CD4-positive, alpha-beta T cell (primary cell): Measurements from ENCODE around the gene FARP1. TPM values are rescaled to one million over a fixed set of nuclear protein-coding genes. Genes with fewer than 3 reads are reported as not detected.

ENCODE experiments used
- ATAC-seq: fragments of 200-7000 bp; cut with Tn5 transposase; one replicate; pipeline ENCODE4 v1.10.0; 2022; ENCODE audit warnings: mild to moderate bottlenecking; ENCODE audit not compliant: poor library complexity
- CTCF ChIA-PET: fragments of 350-600 bp; sonication (Branson Sonifier 250); formaldehyde crosslinking; loops from one replicate; lab custom pipeline; 2021; ENCODE audit warnings: antibody characterized with exemption, inconsistent platforms; lab: Charles Lee
- POLR2A ChIA-PET: fragments of 350-600 bp; sonication (Branson Sonifier 250); formaldehyde crosslinking; loops from one replicate; lab custom pipeline; 2021; ENCODE audit warnings: antibody characterized with exemption, inconsistent platforms; lab: Charles Lee
- DNase-seq, 14 experiments: peaks; one replicate each; pipeline ENCODE4 v3.0.0-alpha.2; 2013 to 2020; ENCODE audit warnings: mixed read lengths in 2 of 14
- H3K27ac ChIP-seq, 2 donors: one replicate each; pipeline versions ENCODE4 v1.5.1 to v1.7.0; 2013; ENCODE audit warnings: low read length in 2 of 2, low read depth in 1 of 2, mild to moderate bottlenecking in 1 of 2
- H3K27me3 ChIP-seq, 2 experiments: 1 replicate in 1 of 2; 2 replicates in 1 of 2; pipeline versions ENCODE4 v1.6.1 to v1.7.0; 2013; ENCODE audit warnings: low read length in 2 of 2, control low read depth in 1 of 2, mild to moderate bottlenecking in 1 of 2, moderate library complexity in 1 of 2; ENCODE audit not compliant: insufficient read depth in 2 of 2, control insufficient read depth in 1 of 2
- H3K36me3 ChIP-seq: one replicate; pipeline ENCODE4 v1.6.1; 2013; ENCODE audit warnings: low read length, control low read depth; ENCODE audit not compliant: insufficient read depth
- H3K4me1 ChIP-seq: one replicate; pipeline ENCODE4 v1.6.1; 2013; ENCODE audit warnings: low read length, control low read depth; ENCODE audit not compliant: insufficient read depth
- H3K4me3 ChIP-seq: one replicate; pipeline ENCODE4 v1.5.1; 2013; ENCODE audit warnings: mild to moderate bottlenecking, low read length, moderate library complexity
- H3K9me3 ChIP-seq, 2 experiments: 1 replicate in 1 of 2; 2 replicates in 1 of 2; pipeline versions ENCODE4 v1.6.1 to v1.7.0; 2013; ENCODE audit warnings: low read length in 2 of 2, mild to moderate bottlenecking in 2 of 2, control low read depth in 1 of 2, moderate library complexity in 1 of 2; ENCODE audit not compliant: control insufficient read depth in 1 of 2, insufficient read depth in 1 of 2
- H3K27ac Mint-ChIP-seq: one replicate; pipeline ENCODE4 v1.8.0; 2020; ENCODE audit warnings: mixed read lengths
- H3K27me3 Mint-ChIP-seq: one replicate; pipeline ENCODE4 v1.8.0; 2021; ENCODE audit warnings: mixed read lengths
- H3K36me3 Mint-ChIP-seq: one replicate; pipeline ENCODE4 v1.8.0; 2021; ENCODE audit warnings: low read depth, mixed read lengths
- H3K4me1 Mint-ChIP-seq: one replicate; pipeline ENCODE4 v1.8.0; 2021; ENCODE audit warnings: low read depth, mixed read lengths
- H3K4me3 Mint-ChIP-seq: one replicate; pipeline ENCODE4 v1.8.0; 2020; ENCODE audit warnings: mild to moderate bottlenecking, mixed read lengths
- H3K9me3 Mint-ChIP-seq: one replicate; pipeline ENCODE4 v1.8.0; 2020; ENCODE audit warnings: mixed read lengths
- intact Hi-C, 2 experiments: fragments of 100-400 bp; cut with DNase I in 1 of 2; cut with micrococcal nuclease in 1 of 2; formaldehyde crosslinking; loops; one replicate each; pipeline versions ENCODE4 v1.15.1 to v1.9.0; 2023 to 2025; cut with DNase I, micrococcal nuclease
- total RNA-seq, 174 experiments: library from RNA in 2 of 174; stranded (reverse) in 2 of 174; gene quantifications; one replicate each; pipeline ENCODE4 v1.2.3 and lab custom pipeline; 2021 to 2026
- TF ChIP-seq, protein P1 (sequence below): fragments of 200-600 bp; IDR thresholded peaks from one replicate; pipeline ENCODE4 v1.8.0; 2022; ENCODE audit warnings: antibody characterized with exemption, mild to moderate bottlenecking

FARP1 gene
- total RNA-seq, 2 experiments from 2014 or later, result 0.30 TPM; not detected in 1

DNA sequence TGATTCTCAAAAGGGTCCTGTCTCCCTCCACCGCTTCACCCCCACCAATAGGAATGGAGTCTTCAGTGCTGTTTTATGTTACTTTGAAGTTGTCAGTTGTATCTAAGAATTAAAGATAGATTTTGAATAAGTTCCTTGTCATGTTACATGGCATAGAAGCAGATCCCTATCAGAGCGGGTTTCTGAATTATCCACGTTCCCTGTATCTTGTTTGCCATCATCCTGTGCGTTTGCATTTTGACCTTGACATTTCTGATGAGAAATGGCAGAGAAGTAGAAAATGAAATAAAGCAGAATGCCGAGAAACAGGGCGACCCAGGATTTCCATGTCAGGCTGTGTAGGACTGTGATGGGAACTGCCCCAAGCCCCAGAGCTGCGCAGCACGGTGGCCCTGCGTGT lies 154.9 kb downstream of the FARP1 start:
- Histone ChIP-seq H3K36me3 (no peaks in the 10 kb centered on the region), H3K27me3 (no peaks in the 10 kb centered on the region), H3K4me1 (no peaks in the 10 kb centered on the region), H3K4me3 (no peak overlapping the region), H3K9me3 (no peaks in the 10 kb centered on the region), H3K27ac (no peak overlapping the region)
- Mint-ChIP-seq H3K27me3 (peaks cover 20% of the 10 kb centered on the region), H3K4me3 (no peak overlapping the region), H3K9me3 (no peaks in the 10 kb centered on the region), H3K4me1 (no peaks in the 10 kb centered on the region), H3K36me3 (no peaks in the 10 kb centered on the region), H3K27ac (no peak overlapping the region)
- ATAC-seq (no peak), DNase-seq (no peak)
- intact Hi-C loops, result no loop called here
- CTCF ChIA-PET, result no interaction called here
- POLR2A ChIA-PET, result no interaction called here
- TF ChIP-seq, protein P1, sequence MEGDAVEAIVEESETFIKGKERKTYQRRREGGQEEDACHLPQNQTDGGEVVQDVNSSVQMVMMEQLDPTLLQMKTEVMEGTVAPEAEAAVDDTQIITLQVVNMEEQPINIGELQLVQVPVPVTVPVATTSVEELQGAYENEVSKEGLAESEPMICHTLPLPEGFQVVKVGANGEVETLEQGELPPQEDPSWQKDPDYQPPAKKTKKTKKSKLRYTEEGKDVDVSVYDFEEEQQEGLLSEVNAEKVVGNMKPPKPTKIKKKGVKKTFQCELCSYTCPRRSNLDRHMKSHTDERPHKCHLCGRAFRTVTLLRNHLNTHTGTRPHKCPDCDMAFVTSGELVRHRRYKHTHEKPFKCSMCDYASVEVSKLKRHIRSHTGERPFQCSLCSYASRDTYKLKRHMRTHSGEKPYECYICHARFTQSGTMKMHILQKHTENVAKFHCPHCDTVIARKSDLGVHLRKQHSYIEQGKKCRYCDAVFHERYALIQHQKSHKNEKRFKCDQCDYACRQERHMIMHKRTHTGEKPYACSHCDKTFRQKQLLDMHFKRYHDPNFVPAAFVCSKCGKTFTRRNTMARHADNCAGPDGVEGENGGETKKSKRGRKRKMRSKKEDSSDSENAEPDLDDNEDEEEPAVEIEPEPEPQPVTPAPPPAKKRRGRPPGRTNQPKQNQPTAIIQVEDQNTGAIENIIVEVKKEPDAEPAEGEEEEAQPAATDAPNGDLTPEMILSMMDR, result no peak

DNA sequence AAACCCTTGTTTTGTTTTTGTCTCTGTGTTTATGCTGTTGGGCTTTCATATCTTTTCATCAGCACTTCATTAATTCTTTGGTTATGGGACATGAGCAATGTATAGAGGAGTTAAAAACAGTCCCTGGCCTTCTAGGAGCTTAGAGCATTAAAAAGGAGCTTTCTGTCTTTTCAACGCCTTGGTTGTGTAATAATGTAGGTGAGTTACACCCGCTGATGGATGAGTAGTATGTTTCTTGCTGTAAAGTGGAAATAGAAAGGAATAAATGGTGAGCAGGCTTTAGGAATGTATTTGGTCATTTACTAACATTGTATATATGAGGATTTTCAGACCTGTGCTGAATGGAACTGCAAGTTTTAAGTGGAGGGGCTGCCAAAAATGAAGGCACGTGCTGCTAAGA lies 155.7 kb downstream of the FARP1 start:
- DNase-seq (no peak), ATAC-seq (no peak)
- Histone ChIP-seq H3K4me3 (no peak overlapping the region), H3K27ac (no peak overlapping the region), H3K27me3 (no peaks in the 10 kb centered on the region), H3K36me3 (no peaks in the 10 kb centered on the region), H3K4me1 (no peaks in the 10 kb centered on the region), H3K9me3 (no peaks in the 10 kb centered on the region)
- TF ChIP-seq, protein P1, result no peak
- Mint-ChIP-seq H3K36me3 (no peaks in the 10 kb centered on the region), H3K4me3 (no peak overlapping the region), H3K4me1 (no peaks in the 10 kb centered on the region), H3K27me3 (peaks cover 20% of the 10 kb centered on the region), H3K27ac (no peak overlapping the region), H3K9me3 (no peaks in the 10 kb centered on the region)
- CTCF ChIA-PET, result no interaction called here
- POLR2A ChIA-PET, result no interaction called here
- intact Hi-C loops, result no loop called here

DNA sequence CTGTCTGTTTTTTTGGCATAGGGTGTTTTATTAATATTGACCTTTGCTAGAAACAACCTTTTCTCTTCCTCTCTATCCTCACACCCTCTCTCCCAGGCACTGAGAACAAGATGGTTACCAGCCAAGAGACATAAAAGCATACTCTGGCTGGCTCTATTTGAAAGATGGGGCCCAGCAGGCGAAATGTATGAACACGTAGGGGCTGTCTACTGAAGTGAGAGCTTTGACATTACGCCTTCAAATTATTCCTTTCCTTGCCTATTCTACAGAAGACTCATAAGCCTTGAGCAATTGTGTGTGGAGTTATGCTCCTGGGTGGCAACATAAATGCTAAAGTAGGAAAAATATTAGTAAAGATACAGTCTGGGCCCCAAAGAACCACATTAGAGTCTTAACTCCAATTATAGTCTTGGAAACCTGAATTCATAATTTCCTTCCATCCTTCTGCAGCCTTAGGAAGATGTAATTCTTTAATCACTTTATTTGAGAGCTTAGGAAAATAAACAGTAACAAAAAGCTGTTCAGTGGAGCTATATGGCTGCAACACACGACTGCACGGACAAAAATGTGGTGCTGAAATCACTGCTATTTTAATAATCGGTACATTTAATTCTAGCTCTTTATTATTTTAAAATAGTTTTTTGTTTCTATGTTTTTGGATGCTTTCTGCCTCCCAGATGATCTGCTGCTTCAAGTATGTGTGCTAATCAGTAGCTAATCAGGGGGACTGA lies 156.5 kb downstream of the FARP1 start:
- peaks cover 20% of the 10 kb centered on the region for H3K27me3 Mint-ChIP-seq
- H3K36me3 ChIP-seq, result no peaks in the 10 kb centered on the region
- POLR2A ChIA-PET, result no interaction called here
- H3K4me1 Mint-ChIP-seq, result no peaks in the 10 kb centered on the region
- no peaks in the 10 kb centered on the region for H3K9me3 ChIP-seq
- no peak overlapping the region for H3K4me3 Mint-ChIP-seq
- H3K4me3 ChIP-seq, result no peak overlapping the region
- no peaks in the 10 kb centered on the region for H3K27me3 ChIP-seq
- H3K27ac ChIP-seq, result no peak overlapping the region
- TF ChIP-seq, protein P1, result no peak
- H3K4me1 ChIP-seq, result no peaks in the 10 kb centered on the region
- no peaks in the 10 kb centered on the region for H3K9me3 Mint-ChIP-seq
- no peaks in the 10 kb centered on the region for H3K36me3 Mint-ChIP-seq
- ATAC-seq, result no peak
- no peak for DNase-seq
- intact Hi-C loops, result no loop called here
- CTCF ChIA-PET, result no interaction called here
- H3K27ac Mint-ChIP-seq, result no peak overlapping the region
